LoVo (cell line): Measurements from ENCODE around the gene RASD2.

ENCODE experiments used
- DNase-seq: peaks from one replicate; pipeline ENCODE4 v3.0.0-alpha.2; 2016; ENCODE audit warnings: low spot score

Gene RASD2

DNA sequence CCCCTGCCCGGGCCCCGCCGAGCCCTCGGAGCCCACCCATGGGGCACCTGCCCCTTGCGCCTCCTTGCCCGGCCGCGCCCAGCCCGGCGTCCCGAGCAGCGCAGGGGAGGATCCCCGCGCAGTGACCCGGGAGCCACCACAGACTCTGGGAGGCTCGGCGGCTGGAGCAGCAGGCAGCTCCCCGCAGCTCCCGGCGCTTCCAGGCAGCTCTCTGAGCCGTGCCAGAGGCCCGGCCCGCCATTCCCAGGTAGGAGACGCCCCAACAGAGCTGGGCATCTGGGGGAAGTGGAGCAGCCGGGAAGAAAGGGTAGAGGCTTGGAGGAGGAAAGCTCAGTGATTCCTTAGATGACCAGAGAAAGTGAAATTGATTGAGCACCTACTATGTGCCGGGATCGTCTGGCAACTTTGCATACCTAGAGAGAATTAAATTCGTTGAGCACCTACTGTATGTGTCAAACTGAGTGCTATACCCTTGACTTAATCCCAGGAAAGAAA lies 670 bp downstream of the RASD2 start:
- no peak for DNase-seq

GRCh38 chr22:35542157-35542938 lies 1.7 kb downstream of the RASD2 start:
- no peak for DNase-seq

- DNase-seq: no peak
Observed at GRCh38 chr22:35542939-35543516, 2.4 kb downstream of the RASD2 start.

DNA sequence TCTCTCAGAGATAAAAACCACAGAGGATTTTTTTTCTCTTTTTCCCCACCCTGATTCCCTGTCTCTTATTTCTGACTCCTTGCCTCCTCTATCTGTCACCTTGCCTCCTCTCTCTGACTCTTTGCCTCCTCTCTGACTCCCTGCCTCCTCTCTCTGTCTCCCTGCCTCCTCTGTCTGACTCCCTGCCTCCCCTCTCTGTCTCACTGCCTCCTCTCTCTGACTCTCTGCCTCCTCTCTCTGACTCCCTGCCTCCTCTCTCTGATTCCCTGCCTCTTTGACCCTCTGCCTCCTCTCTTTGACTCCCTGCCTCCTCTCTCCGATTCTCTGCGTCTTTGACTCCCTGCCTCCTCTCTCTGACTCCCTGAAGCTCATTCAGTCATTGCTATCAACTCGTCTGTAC lies 3.1 kb downstream of the RASD2 start:
- DNase-seq: no peak

GRCh38 chr22:35544189-35544588 lies 3.6 kb downstream of the RASD2 start:
- DNase-seq: no peak

- no peak for DNase-seq
Observed at GRCh38 chr22:35544827-35545226, 4.2 kb downstream of the RASD2 start.

- DNase-seq: no peak
Observed at GRCh38 chr22:35546886-35547285, 6.3 kb downstream of the RASD2 start.

DNA sequence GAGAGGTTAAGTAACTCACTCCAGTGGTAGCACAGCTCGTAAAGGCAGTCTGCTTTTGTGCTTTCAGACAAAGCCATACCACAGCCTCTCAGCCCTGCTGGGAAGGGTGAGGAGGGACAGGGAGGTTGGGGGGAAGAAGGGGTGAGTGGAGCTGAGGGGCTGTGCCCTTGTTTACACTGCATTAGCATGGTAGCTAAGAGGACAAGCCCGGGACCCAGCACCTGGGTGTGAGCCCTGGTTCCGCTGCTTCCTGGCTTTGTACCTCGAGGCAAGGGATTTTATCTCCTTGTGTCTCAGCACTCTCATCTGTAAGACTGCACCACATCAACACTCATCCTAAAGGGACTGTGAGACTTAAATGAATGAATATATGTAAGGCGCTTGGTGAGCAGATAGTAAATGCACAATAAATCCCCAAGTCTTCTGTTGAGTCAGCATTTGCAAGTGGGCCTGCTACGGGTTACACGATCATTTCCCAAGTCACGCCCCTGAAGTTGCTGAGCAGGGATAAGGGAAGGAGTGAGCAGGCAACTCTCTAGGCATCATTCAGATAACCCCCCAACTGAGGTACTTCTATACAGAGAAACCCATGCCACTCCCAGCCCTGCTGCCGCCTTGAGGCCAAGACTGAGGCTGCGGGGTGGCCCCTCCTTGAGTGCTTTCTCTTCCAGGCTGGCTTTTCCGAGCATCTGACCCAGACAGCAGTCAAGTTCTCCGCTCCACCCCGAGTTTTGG lies 7.5 kb downstream of the RASD2 start:
- no peak for DNase-seq

DNA sequence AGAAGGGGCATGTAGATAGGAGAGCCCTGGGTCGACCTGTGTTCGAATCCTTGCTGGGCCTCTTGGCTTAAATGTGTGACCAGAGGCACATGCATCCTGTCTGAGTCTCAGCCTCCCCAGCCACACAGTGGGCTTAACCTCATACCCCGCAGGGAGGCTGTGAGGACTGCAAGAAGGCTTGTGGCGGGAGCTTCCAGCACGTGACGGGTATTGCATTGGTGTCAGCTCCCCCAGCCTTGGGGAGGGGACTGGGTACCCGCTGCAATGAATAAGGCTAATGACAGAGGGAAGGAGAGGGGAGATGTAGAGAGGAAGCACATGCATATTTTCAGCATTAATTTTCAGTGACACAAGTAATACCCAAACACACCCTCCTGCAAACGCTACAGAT lies 8.1 kb downstream of the RASD2 start:
- DNase-seq: no peak

DNA sequence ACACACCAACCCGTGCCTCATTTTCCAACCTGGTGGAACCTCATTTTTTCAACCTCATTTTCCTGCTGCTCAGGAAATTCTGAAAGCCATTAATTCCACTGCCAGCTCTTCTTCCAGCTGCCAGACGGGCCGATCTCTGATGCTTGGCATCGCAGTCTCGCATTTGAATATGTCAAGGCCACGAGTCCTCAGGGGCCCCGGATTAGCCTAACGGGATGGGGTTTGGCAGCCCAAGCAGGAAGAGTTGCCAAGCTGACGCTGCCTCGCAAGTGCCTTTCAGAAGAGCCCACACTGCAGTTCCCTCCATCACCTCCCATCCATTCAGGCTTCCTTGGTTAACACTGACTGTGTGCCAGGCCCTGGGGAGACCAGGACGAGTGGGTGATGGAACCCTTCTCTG lies 8.7 kb downstream of the RASD2 start:
- DNase-seq: no peak

- no peak for DNase-seq
Observed at GRCh38 chr22:35551549-35552177, 11.0 kb downstream of the RASD2 start.

DNA sequence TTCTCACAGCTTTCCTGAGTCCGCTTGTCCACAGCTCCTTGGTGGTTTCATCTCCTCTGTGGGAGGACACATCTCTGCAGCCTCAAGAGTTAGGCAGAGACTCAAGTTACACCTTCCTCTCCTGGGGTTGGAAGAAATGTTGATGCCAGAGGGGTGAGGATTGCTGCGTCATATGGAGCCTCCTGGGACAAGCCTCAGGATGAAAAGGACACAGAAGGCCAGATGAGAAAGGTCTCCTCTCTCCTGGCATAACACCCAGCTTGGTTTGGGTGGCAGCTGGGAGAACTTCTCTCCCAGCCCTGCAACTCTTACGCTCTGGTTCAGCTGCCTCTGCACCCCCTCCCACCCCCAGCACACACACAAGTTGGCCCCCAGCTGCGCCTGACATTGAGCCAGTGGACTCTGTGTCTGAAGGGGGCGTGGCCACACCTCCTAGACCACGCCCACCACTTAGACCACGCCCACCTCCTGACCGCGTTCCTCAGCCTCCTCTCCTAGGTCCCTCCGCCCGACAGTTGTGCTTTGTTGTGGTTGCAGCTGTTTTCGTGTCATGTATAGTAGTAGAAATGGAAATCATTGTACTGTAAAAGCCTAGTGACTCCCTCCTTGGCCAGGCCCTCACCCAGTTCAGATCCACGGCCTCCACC lies 11.7 kb downstream of the RASD2 start:
- DNase-seq: peak; percentile 43

DNA sequence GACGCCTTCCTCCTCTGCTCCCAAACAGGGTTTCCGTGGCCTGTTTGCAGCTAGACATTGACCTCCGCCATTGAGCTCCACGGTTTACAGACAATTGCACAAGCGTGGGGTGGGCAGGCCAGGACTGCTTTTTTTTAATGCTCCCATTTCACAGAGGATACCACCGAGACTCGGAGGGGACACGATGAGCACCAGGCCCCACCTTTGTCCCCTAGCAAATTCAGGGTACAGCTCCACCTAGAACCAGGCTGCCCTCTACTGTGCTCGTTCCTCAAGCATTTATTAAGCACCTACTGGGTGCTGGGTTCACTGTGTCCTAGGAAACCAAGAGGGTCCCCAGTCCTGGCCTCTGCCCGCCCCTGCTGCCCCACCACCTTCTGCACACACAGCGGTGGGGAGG lies 12.2 kb downstream of the RASD2 start:
- no peak for DNase-seq

GRCh38 chr22:35553341-35553740 lies 12.7 kb downstream of the RASD2 start:
- no peak for DNase-seq

DNA sequence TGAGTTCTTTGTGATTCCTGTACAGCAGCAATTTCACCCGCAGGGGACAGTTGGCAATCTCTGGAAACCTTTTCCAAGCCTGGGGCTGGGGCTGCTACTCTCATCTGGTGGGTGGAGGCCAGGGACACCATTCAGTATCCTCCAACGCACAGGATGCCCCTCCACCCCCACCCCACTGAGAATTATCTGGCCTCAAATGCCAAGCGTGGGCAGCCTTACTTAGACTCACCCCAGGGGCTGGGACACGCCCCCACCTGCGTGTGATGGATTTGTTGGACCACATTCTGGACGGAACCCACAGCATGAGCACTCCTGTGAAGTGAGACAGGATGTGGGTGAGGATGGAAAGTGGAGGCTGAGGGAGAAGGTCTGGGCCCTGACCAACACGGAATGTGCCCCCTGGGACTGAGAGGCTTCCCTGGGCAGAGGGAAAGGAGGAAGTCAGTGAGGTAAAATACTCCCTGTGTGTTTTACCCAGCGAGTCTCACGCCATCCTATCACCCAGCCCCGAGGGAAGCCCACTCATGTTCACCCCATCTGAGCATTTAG lies 13.7 kb downstream of the RASD2 start:
- DNase-seq: no peak

GRCh38 chr22:35555483-35555890 lies 14.9 kb downstream of the RASD2 start:
- DNase-seq: no peak

DNA sequence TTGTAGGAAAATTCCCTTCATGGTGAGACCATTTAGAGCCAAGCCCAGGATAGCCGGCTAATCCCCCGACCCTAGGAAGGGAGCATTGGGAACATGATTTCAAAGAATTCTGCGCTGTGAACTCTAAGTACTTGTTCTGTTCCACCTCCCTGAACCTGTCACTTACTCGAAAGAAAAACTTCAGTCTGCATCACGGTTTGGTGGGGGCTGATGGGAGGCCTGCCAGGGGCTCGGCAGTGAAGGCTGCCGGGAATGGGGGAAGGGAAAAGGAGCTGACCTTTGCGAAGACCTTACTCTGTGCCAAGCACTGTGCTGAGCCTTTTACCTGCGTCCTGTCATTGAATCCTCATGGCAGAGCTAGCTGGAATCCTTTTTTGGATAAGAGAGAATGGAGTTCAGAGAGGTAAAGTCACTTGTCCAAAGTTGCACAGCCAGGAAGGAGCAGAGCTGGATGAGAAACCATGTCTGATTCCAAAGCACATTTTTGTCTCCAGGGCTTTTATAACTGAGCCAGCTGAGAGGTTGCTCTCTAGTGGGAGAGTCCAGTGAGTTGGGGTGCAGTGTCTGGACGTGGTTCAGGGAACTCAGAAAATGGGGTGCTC lies 15.4 kb downstream of the RASD2 start:
- no peak for DNase-seq

DNA sequence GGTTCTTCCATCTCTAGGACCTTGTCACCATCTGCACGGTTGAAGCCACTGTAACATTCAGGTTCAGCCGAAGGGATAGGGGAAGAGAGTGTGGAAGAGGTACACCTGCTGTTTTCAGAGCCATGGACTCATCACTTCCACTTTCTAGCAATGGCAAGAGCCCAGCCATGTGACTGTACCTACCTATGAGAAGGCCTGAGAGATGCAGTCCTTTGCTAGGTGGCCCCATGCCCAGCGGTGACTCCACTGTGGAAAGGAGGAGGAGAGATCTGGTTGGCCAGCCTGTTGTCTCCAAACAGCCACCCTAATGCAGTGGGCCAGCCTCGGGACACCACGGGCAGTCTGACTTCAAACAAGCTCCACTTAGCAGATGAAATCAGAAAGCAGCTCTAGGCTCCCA lies 16.0 kb downstream of the RASD2 start:
- DNase-seq: no peak

DNA sequence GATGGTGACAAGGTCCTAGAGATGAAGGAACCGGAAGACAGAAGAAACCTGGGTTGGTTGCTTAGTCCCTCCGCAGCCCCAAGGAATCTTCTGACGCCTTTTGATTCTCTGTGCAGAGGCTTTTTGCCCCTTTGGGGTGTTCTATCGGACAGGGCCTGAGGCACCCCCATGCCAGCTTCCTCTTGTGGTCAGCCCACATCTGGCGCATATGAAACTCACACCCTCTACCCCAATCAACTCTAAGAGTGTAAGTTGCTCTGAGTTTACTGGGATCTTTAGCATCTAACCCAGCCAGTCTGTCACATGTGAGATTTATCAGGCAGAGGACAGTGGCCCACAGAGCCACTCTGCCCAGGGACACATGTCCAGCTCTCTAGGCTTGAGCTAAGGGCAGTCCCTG lies 17.4 kb downstream of the RASD2 start:
- DNase-seq: no peak

GRCh38 chr22:35558719-35559118 lies 18.1 kb downstream of the RASD2 start:
- no peak for DNase-seq

DNA sequence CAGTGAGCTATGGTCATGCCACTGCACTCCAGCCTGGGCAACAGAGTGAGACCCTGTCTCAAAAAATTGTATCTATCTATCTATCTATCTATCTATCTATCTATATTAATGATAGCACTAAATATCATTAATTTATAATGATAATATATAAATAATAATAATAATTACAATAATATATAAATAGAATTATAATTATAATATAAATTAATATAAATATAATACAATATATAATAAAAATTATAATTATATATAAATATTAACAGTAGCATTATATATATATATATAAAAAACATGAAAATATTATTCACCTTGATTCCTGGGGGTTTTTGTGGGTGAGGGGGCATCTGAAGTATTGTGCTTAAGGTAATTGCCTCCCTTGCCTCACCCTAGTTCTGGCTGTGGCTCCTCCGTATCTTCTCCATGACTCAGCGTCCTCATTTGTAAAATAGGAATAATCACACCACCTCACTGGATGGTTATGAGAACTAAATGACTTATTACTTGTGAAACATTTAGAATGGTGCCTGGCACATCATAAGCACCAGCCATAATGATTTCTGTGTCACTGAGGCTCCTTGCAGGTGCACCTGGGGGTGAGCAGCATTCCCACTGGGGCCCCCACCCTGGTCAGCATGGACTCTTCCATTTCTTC lies 18.8 kb downstream of the RASD2 start:
- DNase-seq: no peak
